HG02642 (cell line): ENCODE measurements around the gene LHX3.

ENCODE experiments used
- ATAC-seq: cut with Tn5 transposase; IDR thresholded peaks from one replicate; pipeline ENCODE4 v1.9.1; 2021; ENCODE audit warnings: mild to moderate bottlenecking; ENCODE audit not compliant: unreplicated experiment, poor library complexity

LHX3 gene

DNA sequence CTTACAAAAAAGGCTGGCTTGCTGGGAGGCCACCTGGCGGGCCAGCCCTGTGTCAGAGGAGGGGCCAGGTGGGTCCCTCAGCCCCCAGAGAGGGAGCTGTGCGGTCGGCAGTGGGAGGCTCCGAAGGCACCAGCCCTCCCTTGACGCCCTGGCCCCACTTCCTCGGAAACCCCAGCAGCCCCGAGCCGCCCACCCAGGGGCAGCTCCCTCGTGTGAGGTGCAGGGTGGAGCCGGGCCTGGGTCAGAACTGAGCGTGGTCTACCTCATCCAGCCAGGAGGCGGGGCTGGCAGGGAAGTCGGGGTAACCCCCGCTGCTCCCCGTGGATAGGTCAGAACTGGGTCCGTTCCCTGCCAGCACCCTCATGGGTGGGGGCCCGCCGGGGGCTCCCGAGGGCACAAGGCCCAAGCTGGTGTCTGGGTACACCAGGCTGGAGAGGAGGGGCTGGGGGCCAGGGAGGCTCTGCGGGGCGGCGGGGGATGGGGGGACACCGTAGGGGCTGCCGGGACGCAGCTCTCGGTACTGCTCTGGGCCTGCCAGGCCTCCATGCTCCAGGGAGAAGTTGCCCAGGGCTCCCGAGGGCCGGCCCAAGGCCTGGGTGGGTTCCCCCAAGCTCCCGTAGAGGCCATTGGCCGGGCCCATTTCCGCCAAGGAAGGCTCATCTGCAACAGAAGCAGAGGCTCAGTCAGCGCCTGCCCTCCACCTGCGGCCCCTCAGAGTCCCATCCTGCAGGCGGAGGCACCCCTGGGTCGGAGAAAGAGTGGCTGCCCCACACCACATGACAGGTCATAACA, 7.6 kb downstream of the LHX3 start:
- ATAC-seq, result no peak

DNA sequence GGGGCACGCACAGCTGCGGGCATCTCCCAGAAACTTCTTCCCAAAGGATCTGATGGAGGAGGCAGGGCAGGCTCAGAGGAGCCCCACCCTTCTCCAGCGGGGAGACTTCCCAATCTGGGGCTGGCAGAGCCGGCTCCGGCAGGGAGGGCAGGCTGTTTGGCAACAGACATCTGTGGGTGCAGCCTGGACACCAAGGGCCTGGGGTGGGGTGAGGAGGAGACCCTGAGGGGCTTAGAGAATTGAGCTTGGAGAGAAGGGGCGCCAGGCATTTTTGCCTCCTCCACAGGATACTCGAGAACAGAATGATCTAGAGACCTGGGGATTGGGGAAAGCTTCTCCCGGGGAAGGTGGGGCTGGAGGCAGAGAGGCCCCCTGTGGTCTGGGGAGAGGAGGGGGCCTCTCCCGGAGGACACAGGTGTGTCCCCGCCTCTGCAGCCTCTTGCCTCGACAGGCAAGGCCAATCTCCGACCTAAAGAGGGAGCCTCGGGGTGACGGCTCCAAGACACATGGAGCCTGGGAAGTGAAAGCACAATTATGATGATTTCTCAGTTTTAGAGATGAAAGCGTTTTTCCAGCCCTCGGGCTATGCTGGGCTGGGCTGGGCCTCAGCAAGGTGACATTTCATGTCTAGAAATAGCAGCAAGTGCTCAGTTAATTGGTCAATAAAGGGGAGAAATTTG, 8.4 kb downstream of the LHX3 start:
- no peak for ATAC-seq

DNA sequence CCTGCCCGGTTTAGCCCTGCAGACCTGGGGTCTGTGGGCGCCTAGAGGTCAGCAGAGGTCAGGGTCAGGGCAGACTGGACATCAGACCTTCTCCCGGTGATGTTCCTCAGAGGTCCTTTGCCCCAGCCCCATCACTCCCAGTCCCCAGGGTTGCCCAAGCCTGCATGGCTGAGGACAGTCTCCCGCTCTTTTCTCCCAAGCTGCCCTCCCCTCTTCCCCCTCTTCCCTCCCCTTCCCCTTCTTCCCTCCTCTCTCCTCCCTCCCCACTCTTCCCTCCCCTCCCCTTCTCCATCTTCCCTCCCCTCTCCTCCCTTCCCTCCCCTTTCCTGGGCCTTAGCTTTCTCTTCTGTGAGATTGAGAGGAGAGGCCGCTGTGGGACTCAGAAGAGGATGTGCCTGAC, 10.4 kb downstream of the LHX3 start:
- no peak for ATAC-seq

DNA sequence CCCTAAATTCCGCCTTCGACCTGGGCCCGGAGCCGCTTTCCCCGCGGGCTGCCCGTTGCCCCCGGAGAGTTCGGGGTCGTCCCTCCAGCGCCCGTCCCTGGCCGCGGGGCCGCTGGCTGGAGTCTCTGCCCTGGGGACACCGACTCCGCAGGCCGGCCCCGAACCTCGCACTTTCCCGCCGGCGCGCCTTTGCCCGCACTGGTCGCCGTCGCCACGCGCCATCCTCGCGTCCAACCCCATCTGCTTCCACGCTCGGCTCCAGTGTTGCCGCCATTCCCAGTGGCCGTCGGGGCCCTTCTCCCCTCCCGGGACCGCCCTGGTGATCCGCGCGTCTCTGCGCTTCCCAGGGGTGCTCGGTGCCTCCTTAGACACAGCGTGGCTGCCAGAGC, 11.0 kb downstream of the LHX3 start:
- no peak for ATAC-seq

DNA sequence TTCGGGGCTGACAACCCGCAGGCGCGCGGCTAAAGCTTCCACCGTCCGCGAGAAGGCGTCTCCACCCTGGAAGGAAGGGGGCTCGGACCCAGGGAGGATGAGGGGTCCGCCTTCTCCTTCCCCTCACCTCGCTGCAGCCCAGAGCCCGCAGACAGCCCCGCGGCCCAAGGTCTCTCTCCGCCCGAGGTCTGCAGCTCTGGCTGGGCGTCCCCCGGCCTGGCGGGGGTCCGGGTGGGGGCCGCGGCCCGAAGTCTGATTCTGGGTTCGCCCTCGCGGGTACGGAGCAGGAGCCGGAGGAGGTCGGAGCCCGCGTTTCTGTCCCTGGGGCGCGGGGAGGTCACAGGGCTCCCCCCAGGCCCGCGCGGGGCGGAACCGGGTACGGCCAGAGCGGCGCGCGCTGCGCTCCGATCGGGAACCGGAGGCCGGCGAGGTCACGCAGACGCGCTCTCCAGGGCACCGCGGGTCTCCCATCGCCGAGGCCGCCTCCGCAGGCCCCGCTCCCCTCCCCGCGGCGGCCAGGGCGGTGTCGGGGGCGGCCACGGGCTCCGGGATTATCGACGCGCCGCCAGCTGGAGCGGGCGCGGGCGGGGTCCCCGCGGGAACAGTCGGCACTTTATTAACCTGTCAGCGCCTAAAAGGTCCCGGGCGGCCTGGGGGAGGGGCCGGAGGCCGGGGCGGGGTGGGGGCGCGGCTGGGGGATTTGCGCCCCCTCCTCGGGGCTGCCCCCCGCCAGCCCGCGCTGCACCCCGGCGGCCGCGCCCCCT, 11.6 kb downstream of the LHX3 start:
- no peak for ATAC-seq

DNA sequence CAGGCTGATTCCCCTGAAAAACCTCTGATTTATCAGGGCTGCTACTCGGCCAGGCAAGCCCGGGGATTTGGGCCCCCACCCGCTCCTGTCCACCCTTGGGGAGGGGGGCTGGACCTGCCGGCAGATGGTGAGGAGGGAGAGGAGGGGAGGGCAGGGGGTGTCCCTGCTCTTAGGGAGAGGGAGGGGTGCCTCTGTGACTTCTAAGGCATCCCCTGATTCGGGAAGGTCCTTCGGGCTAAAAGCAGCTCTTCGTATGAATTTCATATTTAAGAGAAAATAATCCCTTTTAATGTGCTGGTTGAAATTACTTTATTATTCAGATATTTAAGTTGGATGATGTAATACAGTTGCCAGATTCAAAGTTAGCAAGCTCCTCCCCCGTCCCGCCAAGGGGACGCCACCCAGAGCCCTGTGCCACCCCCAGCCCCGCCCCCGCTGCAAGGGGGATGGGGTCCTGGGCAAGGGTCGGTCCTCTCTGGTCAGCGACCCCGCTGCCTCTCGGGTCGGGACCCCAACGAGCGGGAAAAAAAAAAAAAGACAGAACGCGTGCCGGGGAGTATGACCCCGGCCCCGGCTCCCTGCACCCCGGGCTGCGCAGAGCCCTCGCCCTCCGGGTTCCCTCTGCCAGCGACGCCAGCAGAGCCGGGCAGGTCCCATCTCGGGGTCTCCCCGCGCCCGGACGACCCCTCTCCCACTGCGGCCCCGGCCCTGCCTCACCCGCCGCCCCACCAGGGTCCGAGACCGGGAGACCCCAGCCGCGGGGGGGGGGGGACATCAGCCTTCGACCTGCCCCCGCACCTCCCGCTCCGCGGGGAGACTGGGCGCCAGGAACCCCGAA, 12.4 kb downstream of the LHX3 start:
- no peak for ATAC-seq

DNA sequence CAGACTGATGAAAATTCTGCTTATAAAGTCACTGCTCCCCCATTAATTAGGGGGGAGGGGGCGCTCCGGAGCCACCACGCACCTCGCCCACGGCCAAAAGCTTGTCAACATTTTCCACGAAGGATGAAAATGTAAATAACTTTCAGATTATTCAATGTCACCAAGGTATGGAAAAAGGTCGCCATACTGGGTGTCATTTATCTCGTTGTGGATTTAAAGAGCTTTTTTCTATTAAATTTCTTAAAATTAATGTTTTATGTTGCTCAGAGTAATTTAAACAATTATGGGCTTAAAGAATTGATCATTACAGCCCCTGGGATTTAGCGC, 13.0 kb downstream of the LHX3 start:
- ATAC-seq, result no peak

DNA sequence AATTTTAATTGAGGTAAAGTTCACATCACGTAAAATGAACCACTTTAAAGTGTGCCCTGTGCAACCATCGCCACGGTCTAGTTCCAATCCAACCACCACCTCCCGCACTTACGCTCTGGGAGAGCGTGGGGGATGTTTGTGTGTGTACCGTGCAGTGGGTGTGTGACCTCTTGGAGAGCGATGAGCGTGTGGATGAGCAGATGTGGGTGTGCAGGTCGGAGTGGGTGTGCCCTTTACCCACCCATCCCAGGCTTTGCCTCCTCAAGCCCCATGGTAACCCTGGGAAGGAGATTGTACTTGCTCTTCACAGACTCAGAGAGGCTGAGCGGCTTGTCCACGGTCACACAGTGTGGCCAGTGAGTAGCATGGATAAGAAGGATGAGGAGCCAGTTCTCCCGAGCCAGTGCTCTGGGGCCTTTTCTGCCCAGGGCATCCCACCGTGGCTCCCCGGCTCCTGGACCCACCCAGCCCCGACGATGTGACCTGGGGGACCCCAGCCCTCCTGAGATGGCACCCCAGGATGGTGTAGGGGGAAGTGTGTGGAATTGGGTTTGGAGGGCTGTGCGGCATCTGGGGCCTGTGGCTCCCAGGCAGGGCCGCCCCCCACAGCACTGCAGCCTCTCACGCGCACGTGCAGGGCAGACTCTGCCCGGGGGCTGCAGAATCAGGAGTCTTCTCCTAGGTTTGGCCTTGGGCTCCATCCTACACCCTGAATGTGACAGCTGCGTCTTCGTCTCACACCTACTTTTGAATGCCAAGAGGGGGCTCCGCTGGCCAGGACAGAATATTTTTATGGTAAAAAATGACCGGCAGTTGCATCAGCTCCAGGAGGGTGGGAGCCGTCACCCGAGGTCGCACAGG, 13.6 kb downstream of the LHX3 start:
- ATAC-seq, result no peak

DNA sequence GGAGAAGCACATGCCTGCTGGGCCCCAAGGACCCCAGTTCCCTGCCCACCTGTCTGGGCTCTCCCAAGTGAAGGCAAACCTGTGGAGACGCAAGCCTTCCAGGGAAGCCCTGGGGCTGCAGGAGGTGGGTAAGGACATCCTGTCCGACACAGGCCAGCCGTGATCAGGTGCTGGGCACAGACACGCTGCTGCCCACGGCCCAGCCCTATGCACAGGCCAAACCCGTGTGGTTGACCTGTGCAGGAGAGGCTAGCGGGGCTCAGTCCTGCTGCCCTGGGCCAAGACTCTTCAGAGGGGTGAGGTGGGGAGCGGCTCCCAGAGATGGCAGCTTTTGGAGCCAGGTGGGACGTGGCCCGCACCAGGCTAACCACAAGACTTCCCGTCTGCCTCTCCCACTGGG, 14.3 kb downstream of the LHX3 start:
- no peak for ATAC-seq

DNA sequence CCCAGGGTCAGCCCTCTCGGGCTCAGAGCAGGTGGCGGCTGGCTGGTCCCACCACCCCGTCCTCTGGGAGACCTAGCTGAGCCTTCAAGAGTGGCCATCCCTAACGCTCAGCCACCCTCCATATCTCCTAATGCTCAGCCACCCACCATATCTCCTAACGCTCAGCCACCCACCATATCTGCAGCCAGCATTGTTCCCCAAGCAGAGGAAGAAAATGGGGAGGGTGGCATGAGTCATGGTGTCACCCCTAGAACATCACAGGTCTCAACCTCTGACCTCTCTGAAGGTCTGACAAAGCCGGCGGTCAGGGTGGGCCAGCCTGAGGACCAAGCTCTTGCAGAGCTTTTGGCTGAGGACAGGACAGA, 14.7 kb downstream of the LHX3 start:
- ATAC-seq, result no peak

DNA sequence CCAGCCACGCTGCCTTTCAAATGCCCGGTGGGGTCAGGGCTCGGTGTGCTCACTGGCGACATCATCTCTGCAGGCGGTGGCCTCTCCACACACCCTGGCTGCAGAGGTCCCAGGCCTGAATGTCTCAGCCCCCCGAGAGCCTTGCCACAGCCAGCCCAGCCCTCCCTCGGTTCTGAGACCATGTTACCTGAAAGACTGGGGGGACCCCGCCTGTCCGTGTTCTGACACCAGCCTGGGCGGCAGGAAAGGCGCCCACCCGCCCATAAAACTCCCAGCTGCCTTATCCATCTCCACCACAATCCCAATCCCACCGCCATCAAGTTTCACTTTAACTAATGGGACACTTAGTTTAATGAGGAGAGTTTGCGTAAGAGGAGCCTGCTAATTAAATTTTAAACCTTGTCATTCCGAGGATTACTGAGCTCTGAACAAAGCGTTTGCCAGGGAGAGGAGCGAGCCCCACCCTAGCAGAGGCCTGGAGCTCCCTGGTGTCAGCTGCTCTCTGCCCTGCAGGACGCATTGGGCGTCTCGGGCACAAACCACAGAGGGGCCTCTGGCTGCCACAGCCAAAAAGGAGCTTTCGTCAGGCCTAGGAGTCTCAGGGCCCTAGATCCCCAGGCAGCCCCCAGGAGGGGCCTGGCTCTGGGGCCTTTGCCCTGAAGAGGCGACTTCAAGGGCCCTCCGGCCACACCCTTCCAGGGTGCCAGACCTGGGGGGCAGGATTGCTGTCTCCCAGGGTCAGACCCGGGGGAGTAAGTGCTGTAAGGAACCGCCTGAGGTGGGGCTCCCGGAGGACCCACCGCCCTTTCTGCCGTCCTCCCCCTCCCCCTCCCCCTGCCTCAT, 15.3 kb downstream of the LHX3 start:
- no peak for ATAC-seq

DNA sequence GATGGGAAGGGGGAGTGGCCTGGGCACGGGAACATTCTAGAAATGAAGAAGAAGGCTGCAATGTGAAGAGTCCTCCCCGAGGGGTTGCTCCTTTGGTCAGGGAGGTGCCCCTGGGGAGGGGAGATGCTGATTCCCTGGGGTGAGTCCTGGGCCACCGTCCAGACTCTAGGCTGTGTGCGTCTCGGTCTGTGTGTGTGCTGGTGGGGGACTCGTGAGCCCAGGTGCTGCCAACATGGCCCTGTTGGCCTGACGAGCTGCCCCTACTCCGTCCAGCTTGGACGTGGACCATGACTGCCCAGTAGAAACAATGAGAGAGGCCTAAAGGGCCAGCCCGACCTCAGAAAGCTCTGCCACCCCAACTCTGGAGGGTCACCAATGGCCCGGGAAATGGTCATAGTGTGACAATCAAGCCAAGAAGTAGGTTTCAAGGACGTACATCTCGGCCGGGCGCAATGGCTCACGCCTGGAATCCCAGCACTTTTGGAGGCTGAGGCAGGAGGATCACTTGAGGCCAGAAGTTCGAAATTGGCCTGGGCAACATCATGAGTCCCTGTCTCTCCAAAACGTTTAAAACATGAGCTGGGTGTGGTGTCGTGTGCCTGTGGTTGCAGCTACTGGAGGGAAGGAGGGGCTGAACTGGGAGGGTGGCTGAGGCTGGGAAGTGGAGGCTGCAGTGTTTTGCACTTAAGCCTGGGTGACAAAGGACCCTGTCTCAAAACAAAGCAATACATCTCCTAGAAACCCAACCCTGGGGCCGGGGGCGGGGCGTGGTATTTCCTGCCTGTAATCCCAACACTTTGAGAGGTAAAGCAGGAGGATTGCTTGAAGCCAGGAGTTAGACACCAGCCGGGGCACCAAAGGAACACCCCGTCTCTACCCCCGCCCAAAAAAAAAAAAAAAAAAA, 17.0 kb downstream of the LHX3 start:
- ATAC-seq, result no peak

DNA sequence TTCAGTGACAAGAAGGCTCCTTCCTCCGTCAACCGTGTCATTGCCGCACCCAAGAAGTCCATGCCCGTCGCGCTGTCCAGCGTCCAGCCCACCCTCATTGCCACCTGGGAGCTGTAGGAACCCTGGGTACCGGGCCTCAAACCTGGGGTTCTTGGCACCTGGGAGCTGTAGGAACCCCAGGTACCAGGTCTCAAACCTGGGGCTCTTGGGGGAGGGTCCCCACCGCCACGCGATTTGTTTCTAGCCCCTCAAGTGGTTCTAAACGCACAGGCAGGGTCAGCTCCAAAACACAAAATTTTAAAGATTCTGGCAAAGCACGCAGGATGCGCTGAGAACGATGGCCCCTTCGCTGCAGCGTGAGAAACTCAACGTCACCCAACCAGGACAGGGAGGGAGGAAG, 17.7 kb downstream of the LHX3 start:
- no peak for ATAC-seq

DNA sequence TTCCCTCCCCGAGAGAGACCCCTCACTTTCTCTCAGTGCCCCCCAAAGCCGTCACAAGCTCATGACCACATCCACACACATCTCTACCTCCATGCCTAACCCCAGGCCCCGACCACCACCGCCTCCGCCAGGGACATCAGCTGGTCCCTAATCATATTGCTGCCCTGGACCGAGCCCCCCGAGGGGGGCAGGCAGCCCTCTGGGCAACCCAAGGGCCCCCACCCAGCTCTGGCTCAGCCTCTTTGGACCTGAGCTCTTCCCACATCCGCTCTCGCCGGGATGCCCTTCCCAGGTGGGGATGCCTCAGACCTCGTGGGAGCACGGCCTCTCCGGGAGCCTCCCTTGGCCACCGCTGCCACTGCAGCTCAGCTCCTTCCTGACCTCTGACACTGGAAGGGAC, 18.5 kb downstream of the LHX3 start:
- no peak for ATAC-seq

DNA sequence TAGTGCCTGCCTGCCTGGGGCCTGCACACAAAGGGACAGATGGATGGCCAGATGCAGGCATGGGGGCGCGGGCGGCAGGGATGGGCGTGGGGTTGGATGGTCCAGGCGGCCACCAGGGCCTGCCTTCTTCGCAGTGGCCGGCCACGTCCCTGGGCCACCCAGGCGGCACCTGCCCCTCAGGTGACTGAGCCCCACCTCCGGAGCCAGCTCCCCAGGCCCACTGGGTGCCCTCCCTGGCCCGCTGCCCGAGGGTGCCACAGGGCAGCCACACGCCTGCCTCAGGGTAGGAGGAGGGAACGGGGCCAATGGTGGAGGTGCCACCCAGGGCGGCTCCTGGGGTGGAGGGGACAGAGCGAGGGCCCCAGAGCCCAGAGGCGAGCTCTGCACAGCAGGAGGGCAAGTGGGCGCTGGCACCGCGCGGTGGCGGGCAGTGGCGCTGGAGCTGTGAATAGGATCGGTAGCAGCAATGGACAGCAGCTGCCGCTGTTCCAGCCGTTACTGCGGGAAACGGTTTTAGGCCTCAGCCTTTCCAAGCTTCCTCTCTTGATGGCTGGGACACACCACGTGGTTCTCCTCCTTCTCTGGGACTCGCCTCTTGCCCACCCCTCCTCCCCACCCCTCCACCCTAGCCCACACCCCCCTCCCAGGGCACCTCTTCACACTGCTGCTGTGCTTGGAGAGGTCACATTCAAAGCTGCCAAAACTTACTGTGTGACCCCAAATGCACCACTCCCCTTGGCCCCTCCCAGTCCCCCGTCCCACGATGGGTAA, 19.1 kb downstream of the LHX3 start:
- ATAC-seq, result no peak

DNA sequence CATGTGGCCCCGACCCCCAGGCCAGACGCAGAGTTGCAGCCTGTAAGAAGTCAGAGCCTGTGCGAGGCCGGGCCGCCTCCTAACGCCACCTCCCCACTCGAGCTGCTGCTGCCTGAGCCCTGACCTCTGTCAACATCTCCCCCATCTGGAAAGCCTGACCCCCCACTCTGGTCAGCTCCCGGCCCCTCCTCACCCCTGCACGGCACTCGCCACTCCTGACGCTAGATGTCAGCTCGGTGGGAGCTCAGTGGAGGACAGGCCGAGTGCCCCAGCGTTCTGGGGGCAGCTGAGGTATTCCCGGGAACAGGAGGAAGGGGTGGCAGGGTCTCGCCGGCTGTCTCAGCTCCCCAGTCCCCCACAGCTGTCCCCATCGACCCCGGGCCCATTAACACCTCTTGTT, 19.9 kb downstream of the LHX3 start:
- no peak for ATAC-seq

DNA sequence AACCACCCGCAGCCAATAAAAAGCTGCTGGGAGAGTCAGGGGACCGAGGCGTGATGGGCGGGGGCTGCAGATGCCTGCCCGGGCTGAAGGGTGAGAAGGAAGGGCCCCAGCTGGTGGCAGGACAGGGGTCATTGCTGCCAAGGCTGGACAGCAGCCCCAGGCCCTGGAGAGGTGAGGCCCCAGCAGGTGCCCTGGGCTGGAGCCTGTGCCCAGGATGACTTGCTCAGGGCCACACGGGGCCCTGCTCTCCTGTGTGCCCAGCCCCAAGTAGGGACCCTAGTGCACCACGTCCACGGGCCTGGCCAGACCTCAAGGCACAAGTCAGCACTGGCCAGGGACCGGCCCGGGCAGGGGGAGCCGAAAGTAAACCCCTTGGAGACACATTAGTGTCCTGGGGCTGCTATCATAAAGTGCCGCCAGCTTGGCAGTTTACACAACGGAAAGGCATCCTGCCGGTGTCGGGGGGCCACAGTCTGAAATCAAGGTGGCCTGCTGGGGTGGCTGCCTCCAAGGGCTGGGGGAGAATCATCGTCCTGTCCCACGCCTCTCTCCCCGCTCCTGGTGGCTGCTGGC, 22.0 kb downstream of the LHX3 start:
- ATAC-seq, result no peak
